ENCODE results near the gene SPARC. TPM values are rescaled to one million over a fixed set of nuclear protein-coding genes. Genes with fewer than 3 reads are reported as not detected.

Gene SPARC
- total RNA-seq, 1 donor from 2014 or later, result 525 TPM

- no peak for DNase-seq (ENCODE audit: low read depth in 2 of 2)
These were observed 25.9 kb downstream of the SPARC start for GRCh38 chr5:151660616-151661495.

GRCh38 chr5:151659001-151659754, 27.5 kb downstream of the SPARC start:
- peak; percentile 43 to 82 for DNase-seq (ENCODE audit: low read depth in 2 of 2)

GRCh38 chr5:151657114-151657513, 29.6 kb downstream of the SPARC start:
- DNase-seq (ENCODE audit: low read depth in 2 of 2), result no peak

- no peak for DNase-seq (ENCODE audit: low read depth in 2 of 2)
These were observed 30.4 kb downstream of the SPARC start for GRCh38 chr5:151656311-151656710.

- peak; percentile 55 to 80 for DNase-seq (ENCODE audit: low read depth in 2 of 2)
These were observed 34.6 kb downstream of the SPARC start for GRCh38 chr5:151651997-151652645.

- no peak for DNase-seq (ENCODE audit: low read depth in 2 of 2)
These were observed 37.7 kb downstream of the SPARC start for GRCh38 chr5:151648988-151649387.

GRCh38 chr5:151648089-151648488, 38.6 kb downstream of the SPARC start:
- no peak for DNase-seq (ENCODE audit: low read depth in 2 of 2)

GRCh38 chr5:151647320-151647861, 39.3 kb downstream of the SPARC start:
- no peak for DNase-seq (ENCODE audit: low read depth in 2 of 2)

- no peak for DNase-seq (ENCODE audit: low read depth in 2 of 2)
These were observed 40.4 kb downstream of the SPARC start for GRCh38 chr5:151646334-151646733.

GRCh38 chr5:151643388-151643787, 43.3 kb downstream of the SPARC start:
- no peak for DNase-seq (ENCODE audit: low read depth in 2 of 2)

GRCh38 chr5:151642472-151643140, 44.1 kb downstream of the SPARC start:
- DNase-seq (ENCODE audit: low read depth in 2 of 2), result no peak

GRCh38 chr5:151638619-151639018, 48.1 kb downstream of the SPARC start:
- no peak for DNase-seq (ENCODE audit: low read depth in 2 of 2)

GRCh38 chr5:151637676-151638075, 49.0 kb downstream of the SPARC start:
- DNase-seq (ENCODE audit: low read depth in 2 of 2), result no peak

- no peak for DNase-seq (ENCODE audit: low read depth in 2 of 2)
These were observed 52.8 kb downstream of the SPARC start for GRCh38 chr5:151633892-151634291.

GRCh38 chr5:151632941-151633340, 53.8 kb downstream of the SPARC start:
- DNase-seq (ENCODE audit: low read depth in 2 of 2), result no peak

- no peak for DNase-seq (ENCODE audit: low read depth in 2 of 2)
These were observed 54.2 kb downstream of the SPARC start for GRCh38 chr5:151632524-151632923.

- no peak for DNase-seq (ENCODE audit: low read depth in 2 of 2)
These were observed 54.8 kb downstream of the SPARC start for GRCh38 chr5:151631941-151632340.

GRCh38 chr5:151630088-151630487, 56.6 kb downstream of the SPARC start:
- DNase-seq (ENCODE audit: low read depth in 2 of 2), result no peak

- no peak for DNase-seq (ENCODE audit: low read depth in 2 of 2)
These were observed 58.4 kb downstream of the SPARC start for GRCh38 chr5:151628112-151628823.

GRCh38 chr5:151627650-151628049, 59.1 kb downstream of the SPARC start:
- no peak for DNase-seq (ENCODE audit: low read depth in 2 of 2)

- no peak for DNase-seq (ENCODE audit: low read depth in 2 of 2)
These were observed 61.4 kb downstream of the SPARC start for GRCh38 chr5:151625285-151625684.
